Measurements from ENCODE around the gene PIK3CD.

GRCh38 chr1:9764550-9764949 lies 113.0 kb downstream of the PIK3CD start:
- no peak for TF ChIP-seq CTCF (IDR thresholded peaks at IDR 0.05)
- TF ChIP-seq POLR2A (IDR thresholded peaks at IDR 0.05), result no peak
